K562 (cell line): Measurements from ENCODE around the gene POM121L12. TPM values are rescaled to one million over a fixed set of nuclear protein-coding genes. Genes with fewer than 3 reads are reported as not detected.

ENCODE experiments used
- ATAC-seq: fragments of 200-7000 bp; cut with Tn5 transposase; 3 replicates; pipeline ENCODE4 v1.9.1; 2020; ENCODE audit warnings: moderate library complexity
- BruUV-seq: library from RNA; stranded (reverse); fragments of 400-500 nt; replicated peaks from 2 replicates; lab custom pipeline; 2021; lab: Mats Ljungman, UMichigan
- CTCF ChIA-PET: fragments of 300-600 bp; formaldehyde crosslinking; extraction: SDS; loops from one replicate; lab custom pipeline; 2021; ENCODE audit warnings: low intra/inter-chr PET ratio; lab: Yijun Ruan, JAX
- POLR2A ChIA-PET: fragments of 300-600, 350-650 bp; sonication (Branson Sonifier 250); formaldehyde crosslinking; extraction: SDS; loops from one replicate; lab custom pipeline; 2021; ENCODE audit warnings: antibody characterized with exemption, inconsistent platforms; lab: Yijun Ruan, JAX
- DNase-seq, 4 experiments: peaks; one replicate each; pipeline versions ENCODE4 v3.0.0 to v3.0.0-alpha.2; 2011 to 2018; ENCODE audit warnings: low spot score in 3 of 4, mixed read lengths in 3 of 4; ENCODE audit errors: extremely low read depth in 1 of 4
- FAIRE-seq: peaks from 2 replicates; lab custom pipeline; 2011; peaks lifted over from hg19 to GRCh38; lab: Jason Lieb, UNC
- H2AFZ ChIP-seq: 2 replicates; pipeline ENCODE4 v1.6.0; 2011; ENCODE audit warnings: low read depth, low read length, control low read depth, inconsistent platforms
- H3K27ac ChIP-seq: fragments of 200-600 bp; 3 replicates; pipeline ENCODE4 v1.8.0; 2011; ENCODE audit warnings: low read depth, mild to moderate bottlenecking, control low read depth, inconsistent platforms, low read length, moderate library complexity, mixed read lengths; ENCODE audit errors: extremely low read depth
- H3K27me3 ChIP-seq, 2 experiments: fragments of 300-600 bp in 1 of 2; 2 replicates in 1 of 2; 3 replicates in 1 of 2; pipeline versions ENCODE4 v1.6.0 to v1.8.0; 2011; ENCODE audit warnings: inconsistent platforms in 2 of 2, low read length in 2 of 2, mild to moderate bottlenecking in 1 of 2, mixed read lengths in 1 of 2, moderate library complexity in 1 of 2; ENCODE audit not compliant: control insufficient read depth in 2 of 2, insufficient read depth in 2 of 2
- H3K36me3 ChIP-seq: fragments of 300-600 bp; 3 replicates; pipeline ENCODE4 v1.8.0; 2011; ENCODE audit warnings: mild to moderate bottlenecking, low read length, inconsistent platforms; ENCODE audit not compliant: control insufficient read depth, insufficient read depth
- H3K4me1 ChIP-seq, 2 experiments: fragments of 200-600 bp in 1 of 2; replicated peaks in 1 of 2; 2 replicates in 1 of 2; 3 replicates in 1 of 2; pipeline versions ENCODE4 v1.5.1 to v1.8.0; 2011; ENCODE audit warnings: inconsistent platforms in 2 of 2, low read length in 2 of 2, mild to moderate bottlenecking in 1 of 2, mixed read lengths in 1 of 2, moderate library complexity in 1 of 2; ENCODE audit not compliant: control insufficient read depth in 2 of 2, insufficient read depth in 2 of 2
- H3K4me2 ChIP-seq: 2 replicates; pipeline ENCODE4 v1.6.1; 2011; ENCODE audit warnings: low read length, control low read depth, inconsistent platforms, mixed read lengths; ENCODE audit not compliant: insufficient read depth
- H3K4me3 ChIP-seq: fragments of 200-600 bp; sonication (generic), shearing (Covaris generic); 2 replicates; pipeline ENCODE4 v1.5.1; 2016; ENCODE audit warnings: control low read depth, inconsistent platforms
- H3K79me2 ChIP-seq: fragments of 200-600 bp; 3 replicates; pipeline ENCODE4 v1.8.0; 2011; ENCODE audit warnings: low read length, inconsistent platforms; ENCODE audit not compliant: control insufficient read depth, insufficient read depth
- H3K9ac ChIP-seq, 2 experiments: 2 replicates each; pipeline versions ENCODE4 v1.6.0 to v1.6.1; 2011; ENCODE audit warnings: low read depth in 2 of 2, low read length in 2 of 2, control low read depth in 1 of 2, inconsistent platforms in 1 of 2, mild to moderate bottlenecking in 1 of 2, mixed read lengths in 1 of 2; ENCODE audit not compliant: insufficient read depth in 1 of 2
- H3K9me1 ChIP-seq: one replicate; pipeline ENCODE4 v1.6.0; 2011; ENCODE audit warnings: inconsistent platforms, mild to moderate bottlenecking, low read length, moderate library complexity; ENCODE audit not compliant: control insufficient read depth, insufficient read depth
- H3K9me3 ChIP-seq: replicated peaks from 2 replicates; pipeline ENCODE4 v1.5.1; 2011; ENCODE audit warnings: low read depth, low read length, inconsistent platforms; ENCODE audit not compliant: control insufficient read depth, insufficient read depth
- H4K20me1 ChIP-seq: replicated peaks from 2 replicates; pipeline ENCODE4 v1.6.1; 2011; ENCODE audit warnings: low read length, inconsistent platforms, mixed read lengths; ENCODE audit not compliant: control insufficient read depth, insufficient read depth
- HMGN3 ChIP-seq: IDR thresholded peaks from 2 replicates; pipeline ENCODE4 v1.6.1; 2011; ENCODE audit warnings: borderline replicate concordance, low read depth, mild to moderate bottlenecking, mixed read lengths, low read length; ENCODE audit not compliant: insufficient read length; ENCODE audit errors: extremely low read depth
- HNRNPK ChIP-seq: fragments of 200-400 bp; formaldehyde crosslinking; IDR thresholded peaks from one replicate; pipeline ENCODE4 v1.6.1; 2018; ENCODE audit warnings: mild to moderate bottlenecking, low read depth, low read length; ENCODE audit not compliant: poor library complexity, severe bottlenecking
- XRCC3 ChIP-seq: fragments of 450-650 bp; IDR thresholded peaks from 2 replicates; pipeline ENCODE4 v1.6.1; 2017; ENCODE audit warnings: mild to moderate bottlenecking, moderate library complexity
- ZNF239 ChIP-seq: fragments of 250-450 bp; sonication (Bioruptor Pico); IDR thresholded peaks from 2 replicates; pipeline ENCODE4 v1.4.0; 2020; ENCODE audit warnings: mild to moderate bottlenecking
- ZNF274 ChIP-seq: IDR thresholded peaks from 2 replicates; pipeline ENCODE4 v1.6.1; 2011; ENCODE audit warnings: low read depth, mild to moderate bottlenecking, low read length, moderate library complexity, borderline replicate concordance
- ZNF75A ChIP-seq: fragments of 450-650 bp; formaldehyde crosslinking; IDR thresholded peaks from 2 replicates; pipeline ENCODE4 v1.4.0; 2020; ENCODE audit warnings: mild to moderate bottlenecking
- WGBS: fragments of 100-300 bp; shearing (Covaris generic); methylation state at CpG from one replicate; pipeline ENCODE4 v1.1.6; 2016; ENCODE audit warnings: low coverage, mixed read lengths; ENCODE audit not compliant: insufficient coverage; ENCODE audit errors: missing lambda C conversion rate; 5-methylcytosine and 5-hydroxymethylcytosine counted together
- in situ Hi-C: fragments of 300-500 bp; cut with MboI; formaldehyde crosslinking; loops from 4 replicates; pipeline ENCODE4 v1.15.0; 2018; ENCODE audit warnings: inconsistent platforms, mixed read lengths
- intact Hi-C: fragments of 100-400 bp; cut with micrococcal nuclease; formaldehyde crosslinking; loops from 2 replicates; pipeline ENCODE4 v1.14.2; 2022
- polyA plus RNA-seq, 8 experiments: library from polyadenylated mRNA; depleted of rRNA in 4 of 8; stranded (reverse) in 5 of 8; unstranded in 3 of 8; fragments of >200 nt; fragmentation: Nextera tagmentation in 2 of 8; fragmentation: Illumina TruSeq in 1 of 8; extraction: Ambion mirVana in 2 of 8; extraction: Trizol in 1 of 8; gene quantifications; 2 replicates each; pipeline versions ENCODE4 v1.2.1 to v1.2.3, GENCODE V29; 2011 to 2014; ENCODE audit warnings: inconsistent platforms in 1 of 8, missing spikeins in 1 of 8
- total RNA-seq, 7 experiments: library from RNA; depleted of rRNA in 6 of 7; stranded (reverse); fragments of >200 nt in 6 of 7; fragmentation: Illumina TruSeq in 2 of 7; extraction: Trizol in 2 of 7; gene quantifications; 2 replicates each; pipeline versions ENCODE4 v1.2.1 to v1.2.3, GENCODE V29; 2011 to 2021; ENCODE audit warnings: low replicate concordance in 1 of 7
- TF ChIP-seq, protein P1 (sequence below): sonication (generic); formaldehyde crosslinking; IDR thresholded peaks from 2 replicates; pipeline ENCODE4 v1.8.1; 2022; ENCODE audit warnings: missing genetic modification reagents

Gene POM121L12
- total and polyA plus RNA-seq, 9 of the 15 experiments (the other 6 are each of a cell fraction or from before 2014, with no cell fraction given), result not detected

GRCh38 chr7:53002389-53002788 lies 33.0 kb upstream of the POM121L12 start:
- CTCF ChIA-PET, result no interaction called here
- H3K36me3 ChIP-seq, result no peaks in the 10 kb centered on the region
- POLR2A ChIA-PET, result no interaction called here
- H3K27me3 ChIP-seq, result no peaks in the 10 kb centered on the region
- no peak overlapping the region for H2AFZ ChIP-seq
- H3K9me3 ChIP-seq, result no peaks in the 10 kb centered on the region
- H3K4me1 ChIP-seq, result no peaks in the 10 kb centered on the region
- FAIRE-seq (no peak), DNase-seq (no peak), ATAC-seq (no peak)
- no peaks in the 10 kb centered on the region for H3K79me2 ChIP-seq
- no peak overlapping the region for H3K27ac ChIP-seq
- in situ Hi-C loops (no loop called here), intact Hi-C loops (no loop called here)
- 2% methylated on average over 6 of the region's 7 CpGs for WGBS
- no peaks in the 10 kb centered on the region for H3K9me1 ChIP-seq
- BruUV-seq, result no TSS peak
- H3K9ac ChIP-seq, result no peak overlapping the region
- H3K4me3 ChIP-seq, result no peak overlapping the region
- H4K20me1 ChIP-seq, result no peaks in the 10 kb centered on the region
- no peak overlapping the region for H3K4me2 ChIP-seq
- TF ChIP-seq, protein P1, sequence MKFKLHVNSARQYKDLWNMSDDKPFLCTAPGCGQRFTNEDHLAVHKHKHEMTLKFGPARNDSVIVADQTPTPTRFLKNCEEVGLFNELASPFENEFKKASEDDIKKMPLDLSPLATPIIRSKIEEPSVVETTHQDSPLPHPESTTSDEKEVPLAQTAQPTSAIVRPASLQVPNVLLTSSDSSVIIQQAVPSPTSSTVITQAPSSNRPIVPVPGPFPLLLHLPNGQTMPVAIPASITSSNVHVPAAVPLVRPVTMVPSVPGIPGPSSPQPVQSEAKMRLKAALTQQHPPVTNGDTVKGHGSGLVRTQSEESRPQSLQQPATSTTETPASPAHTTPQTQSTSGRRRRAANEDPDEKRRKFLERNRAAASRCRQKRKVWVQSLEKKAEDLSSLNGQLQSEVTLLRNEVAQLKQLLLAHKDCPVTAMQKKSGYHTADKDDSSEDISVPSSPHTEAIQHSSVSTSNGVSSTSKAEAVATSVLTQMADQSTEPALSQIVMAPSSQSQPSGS (CRISPR knock-in tag), result no peak
- TF ChIP-seq ZNF239 (CRISPR knock-in tag) (no peak), XRCC3 (no peak), ZNF274 (no peak), ZNF75A (no peak), HNRNPK (no peak), HMGN3 (no peak)
